Measurements from ENCODE around the gene OLFML2B.

OLFML2B gene

GRCh38 chr1:161978011-161978790 is 45.5 kb downstream of the OLFML2B start:
- DNase-seq (ENCODE audit: low spot score), result no peak

GRCh38 chr1:161973924-161974845 is 49.5 kb downstream of the OLFML2B start:
- no peak for DNase-seq (ENCODE audit: low spot score)

- no peak for DNase-seq (ENCODE audit: low spot score)
Observed at GRCh38 chr1:161972828-161973227, 50.8 kb downstream of the OLFML2B start.

GRCh38 chr1:161970633-161971032 is 53.0 kb downstream of the OLFML2B start:
- no peak for DNase-seq (ENCODE audit: low spot score)

GRCh38 chr1:161970036-161970435 is 53.6 kb downstream of the OLFML2B start:
- DNase-seq (ENCODE audit: low spot score), result no peak

GRCh38 chr1:161966067-161966466 is 57.6 kb downstream of the OLFML2B start:
- no peak for DNase-seq (ENCODE audit: low spot score)

GRCh38 chr1:161962091-161962887 is 61.4 kb downstream of the OLFML2B start:
- DNase-seq (ENCODE audit: low spot score), result no peak

- no peak for DNase-seq (ENCODE audit: low spot score)
Observed at GRCh38 chr1:161958425-161958824, 65.2 kb downstream of the OLFML2B start.

GRCh38 chr1:161956930-161957329 is 66.7 kb downstream of the OLFML2B start:
- no peak for DNase-seq (ENCODE audit: low spot score)

- DNase-seq (ENCODE audit: low spot score), result no peak
Observed at GRCh38 chr1:161956097-161956496, 67.6 kb downstream of the OLFML2B start.

GRCh38 chr1:161955606-161956005 is 68.1 kb downstream of the OLFML2B start:
- no peak for DNase-seq (ENCODE audit: low spot score)

GRCh38 chr1:161954466-161954865 is 69.2 kb downstream of the OLFML2B start:
- no peak for DNase-seq (ENCODE audit: low spot score)

GRCh38 chr1:161954050-161954449 is 69.6 kb downstream of the OLFML2B start:
- DNase-seq (ENCODE audit: low spot score), result no peak

GRCh38 chr1:161953256-161953920 is 70.3 kb downstream of the OLFML2B start:
- no peak for DNase-seq (ENCODE audit: low spot score)

- DNase-seq (ENCODE audit: low spot score), result no peak
Observed at GRCh38 chr1:161952607-161953172, 71.0 kb downstream of the OLFML2B start.

- no peak for DNase-seq (ENCODE audit: low spot score)
Observed at GRCh38 chr1:161951646-161952045, 72.0 kb downstream of the OLFML2B start.

GRCh38 chr1:161950377-161950776 is 73.3 kb downstream of the OLFML2B start:
- no peak for DNase-seq (ENCODE audit: low spot score)

GRCh38 chr1:161949548-161949947 is 74.1 kb downstream of the OLFML2B start:
- DNase-seq (ENCODE audit: low spot score), result no peak

GRCh38 chr1:161948435-161948834 is 75.2 kb downstream of the OLFML2B start:
- no peak for DNase-seq (ENCODE audit: low spot score)

- DNase-seq (ENCODE audit: low spot score), result no peak
Observed at GRCh38 chr1:161946071-161946987, 77.3 kb downstream of the OLFML2B start.

Measured in globus pallidus (tissue), 1 donor.